HL-60/S4 treated with retinoic acid at 250 ng/mL for 4 days and 3 days (cell line): ENCODE data around the gene ARHGAP25.

Experiments used
- in situ Hi-C: fragments of 300-500 bp; cut with MboI; formaldehyde crosslinking; loops from 2 replicates; pipeline ENCODE4 v1.7.0; 2022; ENCODE audit warnings: low sequenced_read_pairs

ARHGAP25 gene

GRCh38 chr2:68734688-68735525 lies at the start of gene ARHGAP25:
Gene ARHGAP25, plus strand, starts transcription at chr2:68734811. Its CDS starts 389 bp downstream, at chr2:68735200.
- in situ Hi-C loops, result loop anchor here (25.0 kb wide), 1 partner anchor 177 kb away; no protein-coding TSS in a partner anchor

- in situ Hi-C loops, result no loop called here
Observed at GRCh38 chr2:68686178-68686577, 48.4 kb upstream of the ARHGAP25 start.

- in situ Hi-C loops, result no loop called here
Observed at GRCh38 chr2:68687018-68687417, 47.6 kb upstream of the ARHGAP25 start.

- in situ Hi-C loops, result no loop called here
Observed at GRCh38 chr2:68689553-68690537, 44.8 kb upstream of the ARHGAP25 start.

- in situ Hi-C loops, result no loop called here
Observed at GRCh38 chr2:68690851-68691250, 43.8 kb upstream of the ARHGAP25 start.

GRCh38 chr2:68692511-68692910 lies 42.1 kb upstream of the ARHGAP25 start:
- in situ Hi-C loops, result no loop called here

DNA sequence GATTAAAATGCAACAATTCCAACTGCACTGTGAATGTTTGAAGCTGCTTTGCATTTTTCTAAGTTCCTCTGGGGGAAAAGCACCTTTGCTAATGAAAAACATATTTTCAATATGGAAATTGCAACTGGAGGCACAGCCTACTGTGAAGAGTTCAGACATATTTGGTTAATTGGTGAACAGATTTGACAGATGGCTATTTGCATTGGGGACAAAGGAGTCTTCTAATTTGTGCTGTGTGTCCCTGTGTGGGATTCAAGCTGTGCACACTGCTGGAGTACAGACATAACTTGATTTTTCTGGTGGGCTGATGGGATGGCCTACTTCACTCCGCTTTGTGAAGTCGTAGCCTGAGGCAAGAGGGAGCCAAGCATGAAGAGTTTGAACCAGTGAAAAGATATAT lies 40.7 kb upstream of the ARHGAP25 start:
- in situ Hi-C loops, result no loop called here

- in situ Hi-C loops, result no loop called here
Observed at GRCh38 chr2:68695971-68696370, 38.6 kb upstream of the ARHGAP25 start.

- in situ Hi-C loops, result no loop called here
Observed at GRCh38 chr2:68696554-68696953, 38.1 kb upstream of the ARHGAP25 start.

GRCh38 chr2:68698567-68699377 lies 35.8 kb upstream of the ARHGAP25 start:
- in situ Hi-C loops, result no loop called here

DNA sequence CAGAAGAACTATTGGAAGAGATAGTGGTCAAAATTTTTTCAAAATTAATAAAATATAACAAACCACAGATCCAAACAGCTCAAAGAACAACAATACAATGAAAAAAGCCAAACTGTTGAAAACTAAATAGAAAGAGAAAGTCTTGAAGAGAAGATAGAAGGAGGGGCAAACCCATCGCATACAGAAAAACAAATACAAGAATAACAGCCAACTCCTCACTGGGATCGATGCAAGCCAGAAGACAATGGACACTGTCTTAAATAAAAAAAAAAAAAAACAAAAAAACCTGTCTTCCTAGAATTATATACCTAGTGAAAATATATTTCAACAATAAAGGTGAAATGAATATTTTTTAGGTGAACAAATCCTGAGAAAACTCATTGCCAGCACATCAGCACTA lies 34.1 kb upstream of the ARHGAP25 start:
- in situ Hi-C loops, result loop anchor here (25.0 kb wide), 1 partner anchor 213 kb away; no protein-coding TSS in a partner anchor

- in situ Hi-C loops, result loop anchor here (25.0 kb wide), 1 partner anchor 219 kb away; no protein-coding TSS in a partner anchor
Observed at GRCh38 chr2:68706637-68707036, 28.0 kb upstream of the ARHGAP25 start.

- in situ Hi-C loops, result loop anchor here (25.0 kb wide), 1 partner anchor 221 kb away; no protein-coding TSS in a partner anchor
Observed at GRCh38 chr2:68708629-68709028, 26.0 kb upstream of the ARHGAP25 start.

DNA sequence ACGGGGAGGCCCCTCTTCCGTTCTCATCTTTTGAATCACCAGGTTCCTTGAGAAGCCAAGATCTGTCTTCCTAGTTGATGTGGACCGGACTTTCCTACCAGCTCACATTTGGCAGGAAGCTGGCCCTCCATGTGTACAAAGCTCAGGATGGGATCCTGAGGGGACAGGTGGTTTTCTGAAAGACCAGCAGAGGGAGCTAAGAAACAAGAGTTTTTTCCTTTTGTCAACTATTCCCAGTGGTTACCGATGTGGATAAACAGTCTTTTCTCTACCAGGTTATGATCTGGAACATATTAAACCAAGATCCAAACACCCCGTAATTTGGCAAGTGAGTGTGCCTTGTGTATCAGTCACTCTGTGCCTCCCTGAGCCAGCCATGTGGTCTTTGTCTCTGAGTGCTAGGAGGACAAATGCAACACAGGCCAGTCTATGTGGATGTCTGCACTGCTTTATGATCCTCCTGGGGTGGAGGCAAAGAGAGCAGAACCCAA lies 25.1 kb upstream of the ARHGAP25 start:
- in situ Hi-C loops, result loop anchor here (25.0 kb wide), 1 partner anchor 222 kb away; no protein-coding TSS in a partner anchor

- in situ Hi-C loops, result loop anchor here (25.0 kb wide), 1 partner anchor 223 kb away; no protein-coding TSS in a partner anchor
Observed at GRCh38 chr2:68710336-68710735, 24.3 kb upstream of the ARHGAP25 start.

- in situ Hi-C loops, result loop anchor here (25.0 kb wide), 1 partner anchor 223 kb away; no protein-coding TSS in a partner anchor
Observed at GRCh38 chr2:68710756-68711155, 23.9 kb upstream of the ARHGAP25 start.

GRCh38 chr2:68714866-68715265 lies 19.7 kb upstream of the ARHGAP25 start:
- in situ Hi-C loops, result loop anchor here (25.0 kb wide), 1 partner anchor 228 kb away; no protein-coding TSS in a partner anchor

GRCh38 chr2:68715353-68716041 lies 19.1 kb upstream of the ARHGAP25 start:
- in situ Hi-C loops, result loop anchor here (25.0 kb wide), 1 partner anchor 228 kb away; no protein-coding TSS in a partner anchor
